DMS153 treated with DMSO at 0.1 percent for 48 hours (cell line): ENCODE results near the gene HOXD8.

Source experiments
- DNase-seq: peaks from one replicate; lab custom pipeline; 2025; ENCODE audit not compliant: unreplicated experiment; lab: John Stamatoyannopoulos, UW

HOXD8 gene

DNA sequence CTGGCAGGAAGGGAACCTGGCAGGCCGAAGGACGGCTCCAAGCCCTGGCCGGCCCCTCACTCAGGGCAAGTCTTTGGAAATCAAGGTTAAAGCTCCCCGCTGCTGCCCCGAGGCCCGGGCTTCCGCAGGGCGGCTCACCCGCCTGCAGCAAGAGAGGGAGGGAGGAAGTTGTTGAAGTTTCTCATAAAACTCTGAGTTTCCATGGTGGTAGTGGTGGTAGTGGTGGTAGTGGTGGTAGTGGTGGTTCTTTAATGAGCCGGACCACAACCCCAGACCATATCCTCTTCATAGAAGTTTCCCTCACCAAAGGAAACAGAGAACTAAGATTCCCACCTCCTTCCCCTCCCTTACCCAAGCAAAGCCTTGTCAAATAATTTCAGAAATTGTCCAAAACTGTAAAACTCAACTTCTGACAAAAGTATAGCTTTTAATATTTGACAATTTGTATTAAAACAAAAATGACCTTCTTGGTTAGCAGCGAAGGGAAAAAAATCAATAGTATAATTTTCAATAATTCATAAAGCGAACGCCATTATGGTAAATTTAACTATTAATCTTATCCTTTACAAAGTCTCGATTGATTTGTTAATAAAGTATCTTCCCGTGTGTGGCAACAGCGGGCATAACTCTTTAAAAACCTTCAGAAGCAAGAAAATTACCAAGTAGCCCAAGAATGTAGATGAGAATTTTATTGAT, 14.4 kb upstream of the HOXD8 start:
- DNase-seq = no peak

DNA sequence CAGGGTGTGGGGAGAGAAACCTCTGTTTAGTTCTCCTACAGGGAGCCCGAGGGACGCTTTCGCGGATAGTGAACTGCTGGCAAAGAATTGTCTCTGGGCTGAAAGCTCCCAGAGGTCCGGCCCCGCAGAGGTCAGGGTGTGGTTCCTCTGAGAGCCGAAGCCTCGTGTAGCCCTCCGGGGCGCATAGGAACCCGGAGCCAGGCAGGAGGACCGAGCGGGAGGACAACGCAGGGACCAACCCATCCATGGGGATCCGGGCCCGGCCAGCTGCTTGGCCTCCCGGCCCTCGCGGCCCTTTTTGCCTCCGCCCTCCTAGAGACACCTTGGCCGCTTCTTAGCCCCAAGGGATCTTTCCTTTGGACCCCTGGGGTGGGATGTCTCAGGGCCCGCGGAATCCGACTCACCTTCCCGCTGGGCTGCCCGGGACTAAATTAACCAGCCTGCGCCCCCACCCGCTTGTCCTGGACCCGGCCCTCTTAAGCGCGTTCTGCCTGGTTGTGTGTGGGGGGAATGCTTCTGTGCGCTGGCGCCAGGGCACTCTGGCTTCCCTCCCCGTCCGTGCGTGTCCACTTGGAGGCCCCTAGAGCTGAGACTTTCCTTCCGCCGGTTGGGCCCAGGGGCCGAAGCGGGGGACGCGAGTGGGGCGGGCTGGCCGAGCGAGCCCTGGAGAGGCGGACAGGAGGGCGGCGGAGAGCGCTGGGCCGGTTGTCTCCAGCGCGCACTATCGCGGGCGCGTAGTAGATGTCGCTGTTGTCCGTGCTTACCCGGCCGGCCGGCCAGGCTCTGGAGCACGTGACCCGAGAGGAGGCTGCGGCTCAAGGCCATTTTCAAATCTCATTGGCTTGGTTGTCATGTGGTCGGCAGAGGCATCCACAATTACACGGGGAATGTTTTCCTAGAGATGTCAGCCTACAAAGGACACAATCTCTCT, 13.4 kb upstream of the HOXD8 start, which contains the start of gene HOXD10:
HOXD10 (plus strand) TSS at position 896 of the 931 bp plus-strand sequence. CDS start 56 bp downstream, outside the sequence.
- no peak for DNase-seq

DNA sequence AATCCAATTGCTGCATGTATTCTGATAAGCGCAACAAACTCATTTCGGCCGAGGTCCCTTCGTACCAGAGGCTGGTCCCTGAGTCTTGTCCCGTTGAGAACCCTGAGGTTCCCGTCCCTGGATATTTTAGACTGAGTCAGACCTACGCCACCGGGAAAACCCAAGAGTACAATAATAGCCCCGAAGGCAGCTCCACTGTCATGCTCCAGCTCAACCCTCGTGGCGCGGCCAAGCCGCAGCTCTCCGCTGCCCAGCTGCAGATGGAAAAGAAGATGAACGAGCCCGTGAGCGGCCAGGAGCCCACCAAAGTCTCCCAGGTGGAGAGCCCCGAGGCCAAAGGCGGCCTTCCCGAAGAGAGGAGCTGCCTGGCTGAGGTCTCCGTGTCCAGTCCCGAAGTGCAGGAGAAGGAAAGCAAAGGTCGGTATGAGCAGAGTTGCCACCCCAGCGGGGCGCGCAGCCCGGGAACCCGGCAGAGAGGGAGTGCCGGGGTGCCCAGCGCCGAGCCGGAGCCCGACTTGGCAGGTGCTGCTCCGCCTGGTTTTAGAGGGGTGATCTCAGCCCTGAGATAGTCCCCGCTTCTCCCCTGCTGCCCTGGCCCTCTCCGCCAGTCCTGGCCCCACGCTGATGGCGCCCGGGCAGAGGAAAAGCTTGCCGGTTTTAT, 12.2 kb upstream of the HOXD8 start:
- no peak for DNase-seq

DNA sequence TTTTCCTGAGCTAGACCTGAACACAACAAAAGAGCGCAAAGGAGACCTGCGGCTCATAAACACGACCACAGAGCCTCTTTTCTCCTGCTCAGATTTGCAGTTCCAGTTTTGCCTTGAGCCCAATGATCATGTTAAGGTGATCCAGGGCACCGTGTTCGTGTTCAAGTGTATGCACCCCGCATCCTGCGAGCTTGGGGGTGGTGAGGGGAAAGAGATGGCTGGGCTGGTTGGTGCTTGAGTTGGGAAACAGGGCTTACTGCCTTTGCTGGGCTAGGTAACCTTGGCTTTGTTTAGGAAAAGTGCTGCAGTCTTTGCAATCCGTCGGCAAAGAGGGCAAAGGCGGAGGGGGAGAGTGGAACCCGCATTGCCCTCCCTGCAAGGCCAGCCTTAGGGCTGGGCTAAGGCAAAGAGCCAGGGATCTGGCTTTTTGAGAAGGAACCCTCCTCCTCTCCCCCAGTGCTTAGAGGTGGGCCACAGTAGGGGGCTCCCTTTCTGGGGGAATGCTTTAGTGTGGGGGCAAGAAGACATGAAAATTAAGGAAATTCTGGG, 11.6 kb upstream of the HOXD8 start:
- no peak for DNase-seq

DNA sequence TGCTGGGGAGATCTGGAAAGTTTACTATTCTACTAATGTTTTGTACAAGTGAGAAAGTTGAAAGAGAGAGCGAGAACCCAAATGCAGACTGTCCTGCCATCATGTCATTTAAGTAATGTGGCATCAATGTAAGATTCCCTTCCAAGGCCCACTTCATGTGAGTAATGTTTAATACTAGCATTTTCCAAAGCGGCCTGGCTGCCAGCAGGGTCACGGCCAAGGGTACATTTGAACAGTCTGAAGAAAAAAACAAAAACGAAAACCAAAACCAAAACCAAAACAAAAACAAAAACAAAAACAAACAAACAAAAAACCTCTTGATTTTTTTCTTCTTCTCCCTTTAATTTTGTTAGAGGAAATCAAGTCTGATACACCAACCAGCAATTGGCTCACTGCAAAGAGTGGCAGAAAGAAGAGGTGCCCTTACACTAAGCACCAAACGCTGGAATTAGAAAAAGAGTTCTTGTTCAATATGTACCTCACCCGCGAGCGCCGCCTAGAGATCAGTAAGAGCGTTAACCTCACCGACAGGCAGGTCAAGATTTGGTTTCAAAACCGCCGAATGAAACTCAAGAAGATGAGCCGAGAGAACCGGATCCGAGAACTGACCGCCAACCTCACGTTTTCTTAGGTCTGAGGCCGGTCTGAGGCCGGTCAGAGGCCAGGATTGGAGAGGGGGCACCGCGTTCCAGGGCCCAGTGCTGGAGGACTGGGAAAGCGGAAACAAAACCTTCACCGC, 10.7 kb upstream of the HOXD8 start:
- peak; percentile 95 for DNase-seq

DNA sequence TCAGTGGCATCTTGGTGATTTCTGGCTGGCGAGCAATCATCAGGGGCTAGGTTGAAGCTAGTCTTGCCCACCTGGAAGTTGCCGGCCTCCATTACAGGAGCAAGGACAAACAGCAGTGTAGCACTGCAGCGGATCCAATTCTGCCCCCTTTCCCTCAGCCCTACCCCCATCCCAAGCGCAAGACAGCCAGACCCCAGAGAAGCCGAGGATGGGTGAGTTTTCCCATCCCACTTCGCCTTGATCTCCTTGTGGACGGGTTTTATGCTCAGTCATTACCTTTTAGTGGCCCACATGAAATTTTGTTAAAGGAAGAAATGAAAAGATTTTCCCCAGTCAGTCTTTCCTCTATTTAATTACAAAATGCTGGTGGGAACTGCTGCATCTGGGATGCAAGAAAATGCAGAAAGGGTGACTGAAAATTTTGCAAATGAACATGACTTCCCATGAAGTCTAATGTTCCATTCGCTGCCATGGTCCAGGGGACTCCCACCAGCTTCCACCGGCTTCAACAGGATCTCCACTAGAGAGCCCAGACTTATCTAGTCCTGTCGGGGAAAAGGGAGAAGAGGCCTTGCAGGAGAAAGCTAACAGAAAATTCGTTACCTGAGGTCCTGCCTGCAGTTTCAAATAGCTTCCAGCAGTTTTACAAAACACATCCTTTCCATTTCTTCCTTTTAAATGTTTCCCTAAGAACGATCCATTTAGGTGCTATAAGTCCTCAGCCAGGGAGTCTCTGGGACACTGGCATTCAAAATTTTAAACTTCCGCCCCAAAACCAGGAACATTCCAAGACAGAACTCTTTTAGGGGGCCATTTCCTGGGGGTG, 8.9 kb upstream of the HOXD8 start:
- DNase-seq = no peak

DNA sequence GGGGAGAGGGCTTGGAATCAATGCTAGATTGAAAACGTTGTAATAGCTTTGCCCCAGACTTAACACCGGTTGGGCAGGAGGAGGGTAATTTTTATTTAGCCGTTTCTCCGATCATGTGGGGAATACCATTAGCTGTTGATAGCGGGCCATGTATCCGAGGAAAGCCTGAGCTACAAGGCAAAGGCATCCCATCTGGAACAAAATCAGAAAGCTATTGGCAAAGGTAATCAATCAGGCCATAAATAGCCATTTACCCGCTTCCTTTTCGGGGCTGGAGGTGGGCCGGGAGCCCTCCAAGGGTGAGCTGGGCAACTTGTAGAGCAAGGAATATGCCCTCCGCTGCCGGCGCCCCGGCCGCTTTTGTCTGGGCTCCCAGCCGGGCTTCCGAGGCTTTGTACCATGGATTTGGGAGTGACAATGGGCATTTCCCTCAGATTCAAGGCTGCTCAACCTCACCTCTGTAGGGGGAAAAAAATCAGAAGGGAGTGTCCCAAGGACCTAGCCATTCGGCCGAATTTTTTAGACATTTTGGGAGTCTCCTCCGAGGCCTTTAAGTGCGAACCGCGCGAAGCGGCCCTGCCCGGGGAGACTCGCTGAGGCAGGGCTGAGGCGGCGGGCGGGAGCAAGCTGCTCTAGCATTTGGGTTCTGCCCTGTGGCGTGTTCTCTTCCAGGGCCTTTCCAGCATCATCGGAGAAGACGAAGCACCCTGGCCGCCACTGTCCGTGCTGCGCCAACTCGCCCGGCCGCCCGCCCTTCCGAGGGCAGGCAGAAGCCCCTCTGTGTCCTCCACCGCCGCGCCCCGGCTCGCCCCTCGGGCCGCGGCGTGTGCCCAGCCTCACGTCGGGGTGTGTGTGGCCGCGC, 8.1 kb upstream of the HOXD8 start:
- no peak for DNase-seq

DNA sequence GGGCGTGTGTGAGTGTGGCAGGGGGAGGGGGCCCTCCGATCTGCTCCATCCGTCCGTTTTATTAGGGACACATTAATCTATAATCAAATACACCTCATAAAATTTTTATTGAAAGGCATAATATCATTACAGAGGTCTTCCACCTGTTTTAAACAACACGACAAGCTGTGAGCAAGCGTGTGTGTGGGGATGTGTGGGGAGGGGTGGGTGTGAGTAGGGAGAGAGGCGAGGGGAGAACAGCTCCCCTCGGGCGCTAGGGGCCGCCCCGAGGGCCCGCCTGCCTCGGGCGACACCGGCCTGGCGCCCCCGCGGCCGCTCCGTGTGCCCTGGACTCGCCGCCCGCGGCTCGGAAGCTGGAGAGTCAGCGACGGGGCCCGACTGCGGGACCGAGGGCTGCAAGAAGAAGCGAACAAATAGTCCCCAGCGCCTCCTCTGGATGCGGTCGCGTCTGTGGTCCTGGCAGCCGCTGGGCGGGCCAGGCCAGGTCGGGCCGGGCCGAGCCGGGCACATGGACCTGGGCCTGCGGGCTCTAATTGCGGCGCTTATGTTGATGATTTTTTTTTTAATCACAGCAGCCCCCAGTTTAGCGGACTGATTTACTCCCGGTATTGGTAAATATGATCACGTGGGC, 7.3 kb upstream of the HOXD8 start:
- DNase-seq = no peak

DNA sequence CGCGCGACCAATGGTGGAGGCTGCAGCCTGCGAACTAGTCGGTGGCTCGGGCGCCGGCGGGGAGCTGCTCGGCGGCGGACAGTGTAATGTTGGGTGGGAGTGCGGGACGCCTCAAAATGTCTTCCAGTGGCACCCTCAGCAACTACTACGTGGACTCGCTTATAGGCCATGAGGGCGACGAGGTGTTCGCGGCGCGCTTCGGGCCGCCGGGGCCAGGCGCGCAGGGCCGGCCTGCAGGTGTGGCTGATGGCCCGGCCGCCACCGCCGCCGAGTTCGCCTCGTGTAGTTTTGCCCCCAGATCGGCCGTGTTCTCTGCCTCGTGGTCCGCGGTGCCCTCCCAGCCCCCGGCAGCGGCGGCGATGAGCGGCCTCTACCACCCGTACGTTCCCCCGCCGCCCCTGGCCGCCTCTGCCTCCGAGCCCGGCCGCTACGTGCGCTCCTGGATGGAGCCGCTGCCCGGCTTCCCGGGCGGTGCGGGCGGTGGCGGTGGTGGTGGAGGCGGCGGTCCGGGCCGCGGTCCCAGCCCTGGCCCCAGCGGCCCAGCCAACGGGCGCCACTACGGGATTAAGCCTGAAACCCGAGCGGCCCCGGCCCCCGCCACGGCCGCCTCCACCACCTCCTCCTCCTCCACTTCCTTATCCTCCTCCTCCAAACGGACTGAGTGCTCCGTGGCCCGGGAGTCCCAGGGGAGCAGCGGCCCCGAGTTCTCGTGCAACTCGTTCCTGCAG, 6.7 kb upstream of the HOXD8 start, which contains the start of gene HOXD9:
HOXD9 (plus strand) TSS at position 37 of the 728 bp plus-strand sequence; CDS start at position 87, 50 bp downstream.
- DNase-seq = no peak

DNA sequence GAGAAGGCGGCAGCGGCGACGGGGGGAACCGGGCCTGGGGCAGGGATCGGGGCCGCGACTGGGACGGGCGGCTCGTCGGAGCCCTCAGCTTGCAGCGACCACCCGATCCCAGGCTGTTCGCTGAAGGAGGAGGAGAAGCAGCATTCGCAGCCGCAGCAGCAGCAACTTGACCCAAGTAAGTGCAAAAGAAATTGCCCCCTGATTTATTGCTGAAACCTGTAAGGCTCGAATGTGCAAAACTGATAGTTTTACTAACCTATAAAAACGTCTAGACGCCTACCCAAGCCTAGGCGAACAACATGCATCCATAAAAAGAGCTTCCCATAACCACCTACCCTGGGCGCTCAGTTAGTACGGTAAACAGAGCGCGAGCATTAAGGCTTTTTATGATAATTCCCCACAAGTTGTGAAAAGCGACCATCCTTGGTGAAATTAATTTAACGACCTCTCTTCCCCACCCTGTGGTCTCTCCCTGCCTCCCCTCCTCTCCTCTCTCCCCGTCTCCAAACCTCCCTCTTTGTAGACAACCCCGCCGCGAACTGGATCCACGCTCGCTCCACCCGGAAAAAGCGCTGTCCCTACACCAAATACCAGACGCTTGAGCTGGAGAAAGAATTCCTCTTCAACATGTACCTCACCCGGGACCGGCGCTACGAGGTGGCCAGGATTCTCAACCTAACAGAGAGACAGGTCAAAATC, 5.9 kb upstream of the HOXD8 start:
- DNase-seq = no peak

DNA sequence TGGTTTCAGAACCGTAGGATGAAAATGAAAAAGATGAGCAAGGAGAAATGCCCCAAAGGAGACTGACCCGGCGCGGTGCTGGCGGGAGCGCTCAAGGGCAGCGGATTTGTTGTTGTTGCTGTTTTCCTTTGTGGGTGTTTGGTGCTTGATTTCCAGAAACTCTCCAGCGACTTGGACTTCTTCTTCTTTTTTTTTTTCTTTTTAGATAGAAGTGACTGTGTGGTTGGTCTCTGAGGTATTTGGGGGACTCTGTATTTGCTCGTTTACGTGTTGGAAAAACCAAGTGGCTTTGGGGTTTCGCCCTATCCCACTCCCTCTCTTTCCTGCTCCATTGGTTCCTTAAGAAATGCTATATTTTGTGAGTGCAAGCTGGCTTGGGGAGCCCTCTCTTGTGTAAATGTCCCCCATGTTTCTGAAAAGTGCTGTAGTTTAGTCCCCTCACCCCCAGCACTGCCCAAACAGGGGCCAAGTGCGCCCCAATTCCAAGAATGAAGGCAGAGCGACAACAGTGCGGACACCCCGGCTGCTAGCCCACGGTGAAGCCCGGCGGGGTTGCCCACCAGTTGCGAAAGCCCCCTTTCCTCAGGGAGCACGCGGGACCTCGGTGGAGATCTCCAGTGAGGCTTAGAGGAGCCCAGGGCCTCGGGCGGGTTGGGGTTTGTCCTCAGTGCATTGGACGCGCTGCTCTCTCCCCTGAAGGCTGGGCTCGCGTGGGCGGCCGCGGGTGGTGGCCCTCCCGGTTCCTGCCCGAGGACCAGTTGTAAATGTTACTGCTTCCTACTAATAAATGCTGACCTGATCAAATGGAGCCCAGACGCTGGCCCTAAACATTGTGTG, 5.2 kb upstream of the HOXD8 start:
- DNase-seq = no peak

DNA sequence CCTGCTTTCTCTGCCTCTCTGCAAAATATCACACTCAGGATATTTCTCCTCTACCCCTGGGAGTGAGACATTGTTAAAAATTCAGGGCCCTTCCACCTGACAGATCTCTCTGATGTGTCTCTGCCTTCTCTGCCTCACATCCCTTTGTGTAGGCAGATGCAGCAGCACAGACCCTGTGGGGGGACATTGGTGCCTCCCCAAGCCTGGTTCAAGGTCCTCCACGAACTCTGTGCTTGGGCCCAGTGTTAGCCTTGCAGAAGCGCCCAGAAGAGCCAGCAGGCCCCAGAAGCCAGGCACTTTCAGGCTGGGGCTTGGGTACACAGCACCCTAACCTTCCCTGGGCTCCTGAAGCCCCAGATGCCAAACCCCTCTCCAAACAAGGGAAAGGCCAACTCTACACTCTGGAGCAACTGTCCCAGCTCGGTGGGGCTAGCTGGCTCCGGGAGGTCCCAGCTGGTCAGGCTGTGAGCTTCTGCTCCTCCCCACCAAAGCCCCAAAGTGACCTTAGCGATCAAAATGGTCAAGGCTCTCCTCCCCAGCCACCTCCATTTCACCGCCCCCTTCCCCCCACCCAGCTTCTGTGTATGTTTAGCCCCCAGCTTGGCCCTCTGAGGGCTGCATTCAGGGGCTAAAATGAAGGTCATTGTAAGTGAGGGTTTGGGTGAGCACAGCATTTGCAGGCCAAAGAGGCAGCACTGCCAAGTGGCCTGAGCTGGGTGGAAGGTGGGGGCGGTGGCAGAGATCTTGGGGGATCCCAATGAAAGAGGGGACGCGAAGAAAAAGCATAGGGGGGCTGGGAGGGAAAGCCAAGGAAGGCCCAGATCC, 4.3 kb upstream of the HOXD8 start:
- DNase-seq = no peak

DNA sequence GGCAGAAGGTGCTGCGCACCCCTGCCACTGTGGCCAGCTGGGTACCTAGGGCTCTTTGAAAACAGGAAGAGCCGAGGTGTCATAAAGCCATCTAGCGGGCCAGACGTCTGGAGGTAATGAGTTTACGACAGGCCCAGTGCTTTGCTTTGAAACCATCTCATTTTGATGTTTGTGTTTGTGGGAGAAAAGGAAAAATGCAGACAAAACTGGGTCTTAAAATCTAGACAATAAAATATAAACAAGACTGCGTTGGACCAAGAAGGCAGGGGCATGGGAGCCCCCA, 3.8 kb upstream of the HOXD8 start:
- DNase-seq = no peak

DNA sequence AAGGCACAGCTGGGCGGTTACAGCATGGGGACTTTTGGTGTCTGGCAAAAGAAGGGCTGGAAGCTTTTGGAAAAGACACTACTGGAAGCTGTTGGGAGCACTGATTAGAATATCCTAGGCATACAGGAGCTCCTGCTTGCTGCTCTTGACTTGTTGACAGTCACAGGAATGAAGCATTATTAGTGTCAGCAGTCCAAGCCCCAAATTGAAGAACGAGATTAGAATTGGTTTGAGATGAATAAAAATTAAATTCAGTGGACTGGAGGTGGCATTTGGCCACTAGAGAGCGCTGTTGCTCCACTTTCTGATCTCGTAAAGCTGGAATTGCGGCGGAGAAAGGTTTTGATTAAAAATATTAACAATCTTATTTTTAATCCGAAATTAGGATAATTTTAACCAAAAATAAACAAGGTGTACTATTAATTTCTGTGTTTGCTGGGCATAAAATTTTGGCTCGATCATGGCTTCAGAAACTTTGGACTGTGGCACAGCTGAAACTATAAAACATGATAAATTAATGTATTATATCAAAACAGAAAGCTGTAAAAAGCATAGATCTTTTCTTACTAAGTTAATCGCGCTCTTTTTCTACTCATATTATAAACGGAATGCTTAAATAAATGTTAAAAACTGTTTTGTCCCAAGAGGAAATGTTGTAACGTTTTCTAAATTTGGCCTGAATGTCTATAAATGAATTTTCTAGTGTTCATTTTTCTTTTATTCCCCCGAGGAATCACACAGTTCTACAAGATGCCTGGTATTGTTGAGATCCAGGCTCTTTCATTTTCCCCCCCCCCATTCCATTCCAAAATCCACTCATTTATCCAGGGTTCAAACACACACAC, 2.4 kb upstream of the HOXD8 start:
- no peak for DNase-seq

DNA sequence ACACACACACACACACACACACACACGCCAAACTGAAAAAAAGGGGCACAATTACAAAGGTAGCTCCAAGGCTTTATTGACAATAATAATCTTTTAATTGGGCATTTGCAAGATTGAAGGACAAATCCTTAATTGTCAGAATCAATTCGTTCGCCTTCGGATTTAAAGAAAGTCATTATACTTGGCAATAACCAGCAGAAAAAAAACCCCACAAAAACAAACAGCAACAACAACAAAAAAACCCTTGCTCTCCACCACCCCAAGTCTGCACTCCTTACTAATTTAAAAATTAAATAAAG, 1.8 kb upstream of the HOXD8 start:
- no peak for DNase-seq
